H9 (cell line): ENCODE results near the gene NYAP2. TPM values are rescaled to one million over a fixed set of nuclear protein-coding genes. Genes with fewer than 3 reads are reported as not detected.

Experiments used
- DNase-seq: peaks from one replicate; pipeline ENCODE4 v3.0.0-alpha.2; 2017
- H2AFZ ChIP-seq: one replicate; pipeline ENCODE4 v1.6.1; 2013; ENCODE audit warnings: mild to moderate bottlenecking, low read length, control low read depth, moderate library complexity
- H2AK5ac ChIP-seq: 2 replicates; pipeline ENCODE4 v1.6.1; 2013; ENCODE audit warnings: low read length, control low read depth, mixed read lengths; ENCODE audit not compliant: insufficient read length
- H2BK120ac ChIP-seq: one replicate; pipeline ENCODE4 v1.6.1; 2013; ENCODE audit warnings: low read depth, mild to moderate bottlenecking, low read length, control low read depth, inconsistent platforms; ENCODE audit not compliant: poor library complexity, severe bottlenecking
- H2BK12ac ChIP-seq: 2 replicates; pipeline ENCODE4 v1.6.1; 2013; ENCODE audit warnings: low read length, control low read depth, mixed read lengths, low read depth; ENCODE audit not compliant: insufficient read length
- H2BK15ac ChIP-seq: 2 replicates; pipeline ENCODE4 v1.6.1; 2013; ENCODE audit warnings: low read depth, low read length, control low read depth
- H2BK20ac ChIP-seq: one replicate; pipeline ENCODE4 v1.6.1; 2013; ENCODE audit warnings: low read depth, mild to moderate bottlenecking, low read length, control low read depth, inconsistent platforms; ENCODE audit not compliant: poor library complexity, severe bottlenecking
- H2BK5ac ChIP-seq: 2 replicates; pipeline ENCODE4 v1.6.1; 2013; ENCODE audit warnings: low read length, control low read depth, mixed read lengths; ENCODE audit not compliant: insufficient read length
- H3K14ac ChIP-seq: 2 replicates; pipeline ENCODE4 v1.6.1; 2013; ENCODE audit warnings: low read length, control low read depth; ENCODE audit not compliant: insufficient read depth
- H3K18ac ChIP-seq: 2 replicates; pipeline ENCODE4 v1.6.1; 2013; ENCODE audit warnings: low read depth, mild to moderate bottlenecking, mixed read lengths, low read length, control low read depth; ENCODE audit not compliant: insufficient read length
- H3K23ac ChIP-seq: 2 replicates; pipeline ENCODE4 v1.6.1; 2013; ENCODE audit warnings: low read length, control low read depth, mixed read lengths, low read depth; ENCODE audit not compliant: insufficient read length
- H3K23me2 ChIP-seq: 2 replicates; pipeline ENCODE4 v1.6.1; 2013; ENCODE audit warnings: low read depth, mild to moderate bottlenecking, mixed read lengths, low read length, control low read depth; ENCODE audit not compliant: insufficient read length, poor library complexity, severe bottlenecking
- H3K27ac ChIP-seq: 2 replicates; pipeline ENCODE4 v1.5.1; 2013; ENCODE audit warnings: low read length, control low read depth, mixed read lengths, low read depth; ENCODE audit not compliant: insufficient read length
- H3K27me3 ChIP-seq: 2 replicates; pipeline ENCODE4 v1.6.1; 2013; ENCODE audit warnings: low read length, control low read depth, inconsistent platforms; ENCODE audit not compliant: insufficient read depth
- H3K4ac ChIP-seq: 2 replicates; pipeline ENCODE4 v1.6.1; 2013; ENCODE audit warnings: low read depth, mild to moderate bottlenecking, control low read depth, inconsistent platforms, low read length, moderate library complexity
- H3K4me1 ChIP-seq: 2 replicates; pipeline ENCODE4 v1.6.1; 2013; ENCODE audit warnings: low read length, control low read depth, inconsistent platforms; ENCODE audit not compliant: insufficient read depth
- H3K4me2 ChIP-seq: 2 replicates; pipeline ENCODE4 v1.6.1; 2013; ENCODE audit warnings: low read length, control low read depth, mixed read lengths; ENCODE audit not compliant: insufficient read length, insufficient read depth
- H3K56ac ChIP-seq: 2 replicates; pipeline ENCODE4 v1.6.1; 2013; ENCODE audit warnings: low read depth, mild to moderate bottlenecking, mixed read lengths, low read length, control low read depth; ENCODE audit not compliant: insufficient read length
- H3K79me1 ChIP-seq: 2 replicates; pipeline ENCODE4 v1.6.1; 2013; ENCODE audit warnings: low read depth, mild to moderate bottlenecking, moderate library complexity, low read length, control low read depth, inconsistent platforms; ENCODE audit not compliant: insufficient read depth, poor library complexity, severe bottlenecking
- H3K79me2 ChIP-seq: 2 replicates; pipeline ENCODE4 v1.6.1; 2013; ENCODE audit warnings: low read length, control low read depth, inconsistent platforms; ENCODE audit not compliant: insufficient read depth
- H3K9ac ChIP-seq: 2 replicates; pipeline ENCODE4 v1.6.1; 2013; ENCODE audit warnings: low read length, control low read depth, mixed read lengths; ENCODE audit not compliant: insufficient read length; ENCODE audit errors: extremely low read depth
- H3K9me3 ChIP-seq: one replicate; pipeline ENCODE4 v1.6.1; 2013; ENCODE audit warnings: low read depth, low read length, inconsistent platforms; ENCODE audit not compliant: control insufficient read depth
- H3T11ph ChIP-seq: one replicate; pipeline ENCODE4 v1.6.1; 2013; ENCODE audit warnings: mild to moderate bottlenecking, low read length, control low read depth, inconsistent platforms
- H4K20me1 ChIP-seq: one replicate; pipeline ENCODE4 v1.6.1; 2013; ENCODE audit not compliant: control insufficient read depth, insufficient read length, insufficient read depth
- H4K5ac ChIP-seq: 2 replicates; pipeline ENCODE4 v1.6.1; 2013; ENCODE audit warnings: low read depth, mild to moderate bottlenecking, mixed read lengths, low read length, control low read depth; ENCODE audit not compliant: insufficient read length
- H4K8ac ChIP-seq: replicated peaks from 2 replicates; pipeline ENCODE4 v1.6.1; 2013; ENCODE audit warnings: low read length, control low read depth, mixed read lengths, low read depth; ENCODE audit not compliant: insufficient read length
- H4K91ac ChIP-seq: 2 replicates; pipeline ENCODE4 v1.6.1; 2013; ENCODE audit warnings: low read depth, mild to moderate bottlenecking, moderate library complexity, mixed read lengths, low read length, control low read depth; ENCODE audit not compliant: insufficient read length
- H3K27ac Mint-ChIP-seq, 3 experiments: 2 replicates in 2 of 3; 3 replicates in 1 of 3; pipeline ENCODE4 v1.8.0; 2020 to 2021; ENCODE audit warnings: mixed read lengths in 3 of 3, mild to moderate bottlenecking in 1 of 3, moderate library complexity in 1 of 3
- H3K27me3 Mint-ChIP-seq: 2 replicates; pipeline ENCODE4 v1.8.0; 2021; ENCODE audit warnings: low read depth, mild to moderate bottlenecking, moderate library complexity, mixed read lengths
- H3K36me3 Mint-ChIP-seq, 3 experiments: 2 replicates in 2 of 3; 3 replicates in 1 of 3; pipeline ENCODE4 v1.8.0; 2020 to 2021; ENCODE audit warnings: low read depth in 3 of 3, mixed read lengths in 3 of 3; ENCODE audit not compliant: insufficient read depth in 1 of 3
- H3K4me1 Mint-ChIP-seq, 2 experiments: 2 replicates each; pipeline ENCODE4 v1.8.0; 2020; ENCODE audit warnings: mixed read lengths in 2 of 2
- H3K4me3 Mint-ChIP-seq, 2 experiments: 2 replicates in 1 of 2; 3 replicates in 1 of 2; pipeline ENCODE4 v1.8.0; 2020 to 2021; ENCODE audit warnings: mild to moderate bottlenecking in 2 of 2, mixed read lengths in 2 of 2, moderate library complexity in 1 of 2
- H3K9me3 Mint-ChIP-seq, 2 experiments: 2 replicates in 1 of 2; 3 replicates in 1 of 2; pipeline ENCODE4 v1.8.0; 2020; ENCODE audit warnings: mild to moderate bottlenecking in 2 of 2, mixed read lengths in 2 of 2, moderate library complexity in 1 of 2
- WGBS: extraction: QIAGEN DNeasy Blood & Tissue Kit; methylation state at CpG from one replicate; pipeline ENCODE4 v1.1.7; 2013; ENCODE audit warnings: missing lambda C conversion rate, low lambda C conversion rate, mixed read lengths; ENCODE audit not compliant: insufficient read length; ENCODE audit errors: extremely low coverage; 5-methylcytosine and 5-hydroxymethylcytosine counted together
- total RNA-seq: library from RNA; stranded (reverse); gene quantifications from 2 replicates; pipeline ENCODE4 v1.2.1, GENCODE V29; 2021
- TF ChIP-seq, protein P1 (sequence below): fragments of 200-600 bp; sonication (generic); conservative IDR thresholded peaks from 3 replicates; pipeline ENCODE4 v1.8.0; 2021; ENCODE audit warnings: antibody characterized with exemption, mild to moderate bottlenecking

Gene NYAP2
- total RNA-seq, 1 experiment from 2014 or later, result not detected

GRCh38 chr2:225434014-225434413 is 34.5 kb downstream of the NYAP2 start:
- no peak overlapping the region for H3K14ac ChIP-seq
- no peak overlapping the region for H4K91ac ChIP-seq
- no peak overlapping the region for H3K9ac ChIP-seq
- no peak overlapping the region for H2BK5ac ChIP-seq
- H3K9me3 ChIP-seq, result no peaks in the 10 kb centered on the region
- Mint-ChIP-seq H3K9me3 (no peaks in the 10 kb centered on the region), H3K27me3 (no peaks in the 10 kb centered on the region), H3K36me3 (no peaks in the 10 kb centered on the region), H3K4me1 (peaks cover 8 to 11% of the 10 kb centered on the region in 2 experiments), H3K4me3 (no peak overlapping the region), H3K27ac (no peak overlapping the region)
- H2BK20ac ChIP-seq, result no peak overlapping the region
- no peak for DNase-seq
- no peak overlapping the region for H4K5ac ChIP-seq
- H2AFZ ChIP-seq, result no peak overlapping the region
- no peaks in the 10 kb centered on the region for H3K4me1 ChIP-seq
- no peak overlapping the region for H4K8ac ChIP-seq
- no peaks in the 10 kb centered on the region for H4K20me1 ChIP-seq
- H3K4ac ChIP-seq, result no peak overlapping the region
- no peak overlapping the region for H3K4me2 ChIP-seq
- no CpG with 5 or more reads among the region's 4 CpGs for WGBS
- H2AK5ac ChIP-seq, result no peak overlapping the region
- H2BK15ac ChIP-seq, result no peak overlapping the region
- H3K23me2 ChIP-seq, result no peaks in the 10 kb centered on the region
- H3K27me3 ChIP-seq, result no peaks in the 10 kb centered on the region
- H3K23ac ChIP-seq, result no peak overlapping the region
- H3T11ph ChIP-seq, result no peak overlapping the region
- H2BK120ac ChIP-seq, result no peak overlapping the region
- H3K79me1 ChIP-seq, result no peaks in the 10 kb centered on the region
- no peak overlapping the region for H2BK12ac ChIP-seq
- H3K56ac ChIP-seq, result no peak overlapping the region
- H3K27ac ChIP-seq, result no peak overlapping the region
- no peak overlapping the region for H3K18ac ChIP-seq
- H3K79me2 ChIP-seq, result no peaks in the 10 kb centered on the region
- TF ChIP-seq, protein P1, sequence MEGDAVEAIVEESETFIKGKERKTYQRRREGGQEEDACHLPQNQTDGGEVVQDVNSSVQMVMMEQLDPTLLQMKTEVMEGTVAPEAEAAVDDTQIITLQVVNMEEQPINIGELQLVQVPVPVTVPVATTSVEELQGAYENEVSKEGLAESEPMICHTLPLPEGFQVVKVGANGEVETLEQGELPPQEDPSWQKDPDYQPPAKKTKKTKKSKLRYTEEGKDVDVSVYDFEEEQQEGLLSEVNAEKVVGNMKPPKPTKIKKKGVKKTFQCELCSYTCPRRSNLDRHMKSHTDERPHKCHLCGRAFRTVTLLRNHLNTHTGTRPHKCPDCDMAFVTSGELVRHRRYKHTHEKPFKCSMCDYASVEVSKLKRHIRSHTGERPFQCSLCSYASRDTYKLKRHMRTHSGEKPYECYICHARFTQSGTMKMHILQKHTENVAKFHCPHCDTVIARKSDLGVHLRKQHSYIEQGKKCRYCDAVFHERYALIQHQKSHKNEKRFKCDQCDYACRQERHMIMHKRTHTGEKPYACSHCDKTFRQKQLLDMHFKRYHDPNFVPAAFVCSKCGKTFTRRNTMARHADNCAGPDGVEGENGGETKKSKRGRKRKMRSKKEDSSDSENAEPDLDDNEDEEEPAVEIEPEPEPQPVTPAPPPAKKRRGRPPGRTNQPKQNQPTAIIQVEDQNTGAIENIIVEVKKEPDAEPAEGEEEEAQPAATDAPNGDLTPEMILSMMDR, result no peak
